PC-3 (cell line): ENCODE measurements around the gene ZNF862.

Source experiments
- CTCF ChIP-seq: fragments of 300-600 bp; sonication (generic); conservative IDR thresholded peaks from 2 replicates; pipeline ENCODE4 v1.5.1; 2017; ENCODE audit warnings: antibody characterized with exemption, low read depth, mild to moderate bottlenecking, low read length
- EZH2 ChIP-seq: fragments of 300-600 bp; sonication (generic); IDR thresholded peaks from one replicate; pipeline ENCODE4 v1.6.1; 2017; ENCODE audit warnings: antibody characterized with exemption, mild to moderate bottlenecking, low read length; ENCODE audit not compliant: unreplicated experiment
- EZH2phosphoT487 ChIP-seq: fragments of 300-600 bp; sonication (generic); IDR thresholded peaks from 2 replicates; pipeline ENCODE4 v1.6.1; 2018; ENCODE audit warnings: mild to moderate bottlenecking, antibody characterized with exemption, low read length, borderline replicate concordance

GRCh38 chr7:149806726-149807125 is 31.4 kb upstream of the ZNF862 start:
- TF ChIP-seq CTCF: no peak
- TF ChIP-seq EZH2phosphoT487: no peak
- no peak for TF ChIP-seq EZH2
